Mucosa of descending colon (tissue), 3 donors: ENCODE measurements around the gene DSCAML1. TPM values are rescaled to one million over a fixed set of nuclear protein-coding genes. Genes with fewer than 3 reads are reported as not detected.

Source experiments
- ATAC-seq: fragments of 200-7000 bp; cut with Tn5 transposase; one replicate; pipeline ENCODE4 v1.9.1; 2020; ENCODE audit warnings: mild to moderate bottlenecking, moderate library complexity
- DNase-seq, 3 donors: peaks; one replicate each; pipeline ENCODE4 v3.0.0-alpha.2; 2020
- H3K36me3 ChIP-seq: fragments of 200-600 bp; one replicate; pipeline ENCODE4 v1.8.0; 2021; ENCODE audit warnings: low read depth, mild to moderate bottlenecking
- H3K4me1 ChIP-seq: fragments of 200-600 bp; one replicate; pipeline ENCODE4 v1.8.0; 2021; ENCODE audit warnings: low read depth, mild to moderate bottlenecking
- H3K4me3 ChIP-seq: fragments of 200-600 bp; one replicate; pipeline ENCODE4 v1.8.0; 2021; ENCODE audit warnings: mild to moderate bottlenecking
- H3K9me3 ChIP-seq: fragments of 200-600 bp; one replicate; pipeline ENCODE4 v1.8.0; 2021; ENCODE audit warnings: mild to moderate bottlenecking
- intact Hi-C, 2 donors: fragments of 100-400 bp; cut with DNase I in 1 of 2; cut with micrococcal nuclease in 1 of 2; formaldehyde crosslinking; loops; one replicate each; pipeline versions ENCODE4 v1.11.0 to v1.11.1; 2022; cut with DNase I, micrococcal nuclease
- total RNA-seq, 3 donors: library from RNA; stranded (reverse); fragmentation: NEBNext Ultra II Directional in 2 of 3; extraction: Animal tissue kit (Norgen Biotek cat#: 25700) in 2 of 3; gene quantifications; one replicate each; pipeline versions ENCODE4 v1.2.1 to v1.2.4, GENCODE V29; 2021 to 2023
- TF ChIP-seq, protein P1 (sequence below): fragments of 200-600 bp; IDR thresholded peaks from one replicate; pipeline ENCODE4 v1.8.0; 2022; ENCODE audit warnings: antibody characterized with exemption, mild to moderate bottlenecking
- donor health status: DM: no; HTN: no; CAD: no; lungs with moderate emphysema.
- donor health status: DM: no; HTN: no; CAD: no.
- donor health status: DM: no; HTN: yes; CAD: no.

DSCAML1 gene
- total RNA-seq, 3 donors from 2014 or later: 5.0 to 5.5 (median 5.3) TPM

DNA sequence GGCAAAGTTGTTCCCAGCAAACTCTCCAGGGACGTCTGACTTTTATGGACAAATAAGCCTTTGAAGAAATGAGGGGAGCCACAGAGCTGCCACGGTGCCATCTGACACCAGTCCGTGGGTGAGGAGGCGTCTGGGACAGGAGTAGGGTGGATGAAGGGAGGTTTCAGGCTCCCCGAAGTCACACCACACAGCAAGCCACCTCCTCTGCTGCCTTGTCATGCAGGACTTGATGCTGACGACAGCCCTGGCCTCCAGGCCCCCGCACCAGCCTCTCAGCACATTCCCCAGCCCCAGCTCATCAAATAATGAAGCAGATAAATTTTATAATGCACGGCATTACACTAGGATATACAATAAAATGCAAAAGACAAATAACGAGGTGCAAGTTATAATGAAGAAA is 312.9 kb downstream of the DSCAML1 start:
- ATAC-seq: no peak
- intact Hi-C loops: no loop called here

DNA sequence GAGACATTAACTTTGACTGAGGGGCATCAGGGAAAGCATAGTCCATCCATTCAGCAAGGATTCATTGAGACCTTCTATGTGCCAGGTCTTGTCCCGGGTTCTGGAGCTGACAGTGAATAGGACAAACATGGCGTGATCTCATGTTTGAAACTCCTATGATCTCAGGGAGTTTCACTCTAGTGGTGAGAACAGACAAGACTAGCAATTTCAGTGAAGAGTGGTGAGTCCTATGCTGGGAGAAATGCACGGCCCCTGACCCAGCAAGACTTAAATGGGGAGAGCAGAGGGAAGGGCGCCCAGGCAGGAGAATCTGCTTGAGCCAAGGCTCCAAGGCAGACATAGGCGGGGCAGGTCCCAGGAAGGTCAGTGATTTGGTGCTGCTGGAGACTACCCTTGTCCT is 313.6 kb downstream of the DSCAML1 start:
- intact Hi-C loops: no loop called here

More for the DNA sequence above, 312.9 kb downstream of the DSCAML1 start:
- TF ChIP-seq, protein P1, sequence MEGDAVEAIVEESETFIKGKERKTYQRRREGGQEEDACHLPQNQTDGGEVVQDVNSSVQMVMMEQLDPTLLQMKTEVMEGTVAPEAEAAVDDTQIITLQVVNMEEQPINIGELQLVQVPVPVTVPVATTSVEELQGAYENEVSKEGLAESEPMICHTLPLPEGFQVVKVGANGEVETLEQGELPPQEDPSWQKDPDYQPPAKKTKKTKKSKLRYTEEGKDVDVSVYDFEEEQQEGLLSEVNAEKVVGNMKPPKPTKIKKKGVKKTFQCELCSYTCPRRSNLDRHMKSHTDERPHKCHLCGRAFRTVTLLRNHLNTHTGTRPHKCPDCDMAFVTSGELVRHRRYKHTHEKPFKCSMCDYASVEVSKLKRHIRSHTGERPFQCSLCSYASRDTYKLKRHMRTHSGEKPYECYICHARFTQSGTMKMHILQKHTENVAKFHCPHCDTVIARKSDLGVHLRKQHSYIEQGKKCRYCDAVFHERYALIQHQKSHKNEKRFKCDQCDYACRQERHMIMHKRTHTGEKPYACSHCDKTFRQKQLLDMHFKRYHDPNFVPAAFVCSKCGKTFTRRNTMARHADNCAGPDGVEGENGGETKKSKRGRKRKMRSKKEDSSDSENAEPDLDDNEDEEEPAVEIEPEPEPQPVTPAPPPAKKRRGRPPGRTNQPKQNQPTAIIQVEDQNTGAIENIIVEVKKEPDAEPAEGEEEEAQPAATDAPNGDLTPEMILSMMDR: no peak
- no peaks in the 10 kb centered on the region for H3K4me1 ChIP-seq
- H3K36me3 ChIP-seq: no peaks in the 10 kb centered on the region
- DNase-seq: no peak
- no peak overlapping the region for H3K4me3 ChIP-seq
- H3K9me3 ChIP-seq: no peaks in the 10 kb centered on the region

DNA sequence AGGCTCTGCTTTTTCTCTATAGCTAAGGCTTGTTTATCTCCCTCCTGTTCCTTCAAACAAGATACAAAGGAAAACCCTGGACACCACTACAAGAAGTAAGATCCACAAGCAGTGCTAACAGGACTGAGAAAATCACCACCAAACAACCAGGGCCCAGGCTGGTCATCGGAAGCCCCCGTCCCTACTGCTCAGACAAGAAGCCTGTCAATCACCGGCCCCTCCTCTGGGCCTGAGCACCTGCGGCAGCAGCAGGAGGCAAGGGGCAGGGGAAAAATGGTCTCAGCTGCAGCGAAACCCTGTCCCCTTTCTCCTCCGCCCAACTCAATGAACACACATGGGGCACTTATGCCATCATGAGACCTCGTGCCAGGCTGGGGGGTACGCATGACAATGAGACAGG is 314.1 kb downstream of the DSCAML1 start:
- peaks cover 5% of the 10 kb centered on the region for H3K4me1 ChIP-seq
- ATAC-seq: no peak
- intact Hi-C loops: no loop called here

More for the DNA sequence above, 313.6 kb downstream of the DSCAML1 start:
- DNase-seq (no peak), ATAC-seq (no peak)
- H3K9me3 ChIP-seq: no peaks in the 10 kb centered on the region
- no peaks in the 10 kb centered on the region for H3K36me3 ChIP-seq
- peaks cover 5% of the 10 kb centered on the region for H3K4me1 ChIP-seq
- TF ChIP-seq, protein P1: no peak
- no peak overlapping the region for H3K4me3 ChIP-seq

DNA sequence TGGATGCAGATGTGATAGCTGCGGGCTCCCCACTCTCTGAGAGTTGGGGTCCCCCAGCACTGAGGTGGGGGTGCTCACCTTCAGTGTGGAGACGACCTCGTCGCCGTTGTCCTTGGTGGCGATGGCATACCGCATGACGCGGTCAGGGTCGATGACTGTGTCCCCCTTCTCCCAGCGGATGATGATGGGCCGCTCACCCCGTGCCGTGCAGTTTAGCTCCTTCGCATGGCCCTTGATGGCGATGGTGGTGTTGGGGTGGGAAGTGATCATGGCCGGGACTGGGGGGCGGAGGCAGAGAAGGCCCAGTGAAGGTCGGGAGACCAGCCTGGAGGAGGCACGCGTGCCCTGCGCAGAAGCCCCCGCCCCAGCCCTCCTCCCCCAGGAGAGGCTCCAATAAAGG is 315.1 kb downstream of the DSCAML1 start:
- intact Hi-C loops: no loop called here
- Histone ChIP-seq H3K4me3 (no peak overlapping the region), H3K9me3 (no peaks in the 10 kb centered on the region), H3K36me3 (no peaks in the 10 kb centered on the region), H3K4me1 (peaks cover 5% of the 10 kb centered on the region)
- TF ChIP-seq, protein P1: no peak
- DNase-seq (no peak), ATAC-seq (no peak)

More for the DNA sequence above, 314.1 kb downstream of the DSCAML1 start:
- TF ChIP-seq, protein P1: no peak
- no peak overlapping the region for H3K4me3 ChIP-seq
- H3K36me3 ChIP-seq: no peaks in the 10 kb centered on the region
- no peak for DNase-seq
- H3K9me3 ChIP-seq: no peaks in the 10 kb centered on the region

DNA sequence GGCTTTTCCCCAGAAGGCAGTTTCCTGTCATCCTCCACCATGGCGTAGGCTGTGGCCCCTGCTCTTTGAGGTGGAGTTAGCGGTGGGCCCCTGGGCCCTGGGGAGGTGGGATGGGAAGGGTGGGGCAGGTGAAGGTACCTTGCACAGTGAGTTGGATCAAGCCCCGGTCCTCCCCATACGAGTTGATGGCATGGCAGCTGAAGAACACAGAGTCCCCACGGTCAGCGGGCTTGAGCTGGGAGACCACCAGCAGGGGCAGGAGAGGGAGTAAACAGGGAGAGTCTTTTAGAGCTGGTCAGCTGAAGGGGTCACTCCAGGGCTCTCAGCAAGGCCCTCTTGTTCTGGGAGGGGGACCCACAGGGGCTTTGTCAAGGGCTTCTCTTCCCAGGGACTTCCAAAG is 316.0 kb downstream of the DSCAML1 start:
- Histone ChIP-seq H3K4me1 (peaks cover 5% of the 10 kb centered on the region), H3K36me3 (no peaks in the 10 kb centered on the region), H3K4me3 (no peak overlapping the region), H3K9me3 (no peaks in the 10 kb centered on the region)
- ATAC-seq: no peak
- intact Hi-C loops: no loop called here
- DNase-seq: no peak
- TF ChIP-seq, protein P1: no peak

DNA sequence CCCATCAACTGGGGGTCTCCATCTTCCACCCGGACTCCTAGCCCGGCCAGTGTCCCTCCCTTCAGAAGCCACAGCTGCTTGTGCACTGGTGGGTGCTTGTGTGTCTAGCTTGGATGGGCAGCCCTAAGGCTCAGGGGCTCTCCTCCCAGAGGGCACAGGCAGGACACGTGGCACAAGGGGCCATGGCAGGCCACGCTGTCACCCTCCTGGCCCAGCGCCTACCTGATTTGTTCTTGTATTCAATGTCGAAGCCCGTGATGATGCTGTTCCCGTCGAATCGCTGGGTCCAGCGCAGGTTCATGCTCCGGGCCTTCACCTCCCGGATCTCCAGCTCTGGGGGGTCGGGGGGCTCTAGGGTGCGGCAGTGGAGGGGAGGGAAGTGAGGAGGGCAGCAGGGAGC is 316.8 kb downstream of the DSCAML1 start:
- no peaks in the 10 kb centered on the region for H3K9me3 ChIP-seq
- no peaks in the 10 kb centered on the region for H3K36me3 ChIP-seq
- ATAC-seq (no peak), DNase-seq (no peak)
- no peak overlapping the region for H3K4me3 ChIP-seq
- intact Hi-C loops: no loop called here
- H3K4me1 ChIP-seq: peaks cover 5% of the 10 kb centered on the region
- TF ChIP-seq, protein P1: no peak
